HPDE6-E6E7 (cell line): ENCODE data around the gene PDXDC1.
"Not testable (repeated sequence)": the region's sequence is repeated elsewhere in the genome, so short reads cannot be mapped to it uniquely, and the experiment has no call there.

ENCODE experiments used
- DNase-seq: peaks from one replicate; pipeline ENCODE4 v3.0.0; 2011; ENCODE audit warnings: missing footprints; ENCODE audit errors: extremely low spot score

Gene PDXDC1

DNA sequence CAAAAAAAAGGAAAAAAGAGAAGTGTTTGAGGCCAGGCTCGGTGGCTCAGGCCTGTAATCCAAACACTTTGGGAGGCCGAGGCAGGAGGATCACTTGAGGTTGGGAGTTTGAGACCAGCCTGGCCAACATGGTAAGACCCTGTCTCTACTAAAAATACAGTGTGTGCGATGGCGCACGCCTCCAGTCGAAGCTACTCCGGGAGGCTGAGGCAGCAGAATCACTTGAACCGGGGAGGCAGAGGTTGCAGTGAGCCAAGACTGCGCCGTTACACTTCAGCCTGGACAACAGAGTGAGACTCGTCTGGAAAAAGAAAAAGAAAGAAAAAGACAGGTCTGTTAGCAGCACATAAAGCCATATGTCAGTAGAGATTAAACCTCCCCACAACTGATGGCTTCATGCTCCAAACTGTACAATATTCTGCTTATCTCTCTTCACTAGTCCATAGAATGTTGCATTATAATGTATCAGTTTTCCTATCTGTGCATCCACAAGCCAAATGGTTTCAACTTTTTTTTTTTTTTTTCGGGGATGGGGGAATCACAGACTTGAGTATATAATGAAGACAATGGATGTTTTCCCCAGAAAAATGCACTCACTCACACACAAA is 3.1 kb upstream of the PDXDC1 start:
- not testable (repeated sequence) for DNase-seq

DNA sequence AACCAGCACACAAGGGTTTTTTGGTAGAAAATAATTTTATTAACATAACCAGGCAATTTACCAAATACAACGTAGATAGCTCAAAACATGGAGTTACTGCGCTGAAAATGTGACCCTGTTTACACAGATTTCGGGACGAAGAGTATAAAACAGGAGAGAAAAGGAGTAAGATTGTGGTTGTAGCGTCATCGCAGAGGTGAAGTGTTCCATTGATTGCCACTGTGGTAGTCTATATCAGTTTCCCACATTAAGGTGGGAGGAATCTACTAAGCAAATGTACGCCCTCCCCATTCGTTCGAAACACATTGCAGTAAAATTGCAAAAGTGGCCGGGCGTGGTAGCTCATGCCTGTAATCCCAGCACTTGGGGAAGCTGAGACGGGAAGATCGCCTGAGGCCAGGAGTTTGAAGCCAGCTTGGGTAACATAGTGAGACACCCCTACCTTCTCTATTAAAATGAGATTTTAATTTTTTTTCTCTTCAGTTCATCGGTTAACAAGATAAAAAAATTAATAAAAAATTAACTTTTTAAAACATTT is 972 bp upstream of the PDXDC1 start:
- DNase-seq: not testable (repeated sequence)

DNA sequence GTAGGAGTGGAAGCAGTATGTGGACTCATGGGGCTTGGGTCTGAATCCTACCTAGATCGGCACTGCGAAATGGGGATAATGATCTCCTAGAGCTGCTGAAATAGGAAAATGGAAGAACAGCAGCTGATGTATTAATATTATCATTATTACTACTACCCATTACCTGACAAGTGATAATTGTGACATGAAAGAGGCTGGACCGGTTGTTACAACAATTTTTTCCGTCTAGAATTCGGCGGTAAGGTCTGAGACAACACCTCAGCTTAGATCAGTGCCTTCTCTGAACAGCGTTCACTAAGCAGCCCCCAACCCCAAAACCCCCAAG is 533 bp upstream of the PDXDC1 start:
- not testable (repeated sequence) for DNase-seq

DNA sequence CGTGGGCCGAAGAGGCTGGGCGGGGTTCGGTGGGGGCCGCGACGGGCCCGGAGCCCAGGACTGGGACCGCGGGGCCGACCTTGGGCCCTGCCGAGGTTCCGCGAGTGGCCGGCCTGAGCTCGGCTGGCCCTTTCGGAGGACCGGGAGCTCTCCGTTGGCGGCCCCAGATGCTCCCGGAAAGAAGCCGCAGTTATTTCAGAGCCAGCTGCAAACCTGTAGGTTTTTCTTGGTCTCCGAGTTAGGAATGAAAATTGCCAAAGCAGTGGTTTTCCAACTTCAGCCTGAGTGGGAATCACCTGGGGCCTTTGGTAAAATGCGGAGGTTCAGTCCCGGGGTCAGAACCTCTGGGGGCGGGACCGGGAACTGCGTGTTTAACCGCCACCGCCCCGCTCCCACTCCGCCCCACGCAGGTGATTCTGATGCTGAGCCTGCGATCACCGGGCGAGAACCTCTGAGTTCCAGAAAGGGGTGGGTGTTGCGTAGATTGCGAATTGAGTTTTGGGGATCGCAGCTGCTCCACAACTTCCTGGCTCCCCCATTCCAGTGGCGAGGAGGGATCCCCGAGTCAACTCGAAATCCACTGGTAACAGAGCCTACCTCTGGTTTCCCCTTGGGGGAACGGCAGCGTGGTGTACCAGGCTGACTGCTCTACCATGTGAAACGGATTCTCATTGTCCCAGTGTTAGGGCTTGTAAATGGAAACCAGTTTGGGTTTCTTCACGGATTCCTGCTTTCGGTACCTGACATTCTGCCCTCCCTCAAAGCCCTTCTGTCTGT is 780 bp downstream of the PDXDC1 start:
- not testable (repeated sequence) for DNase-seq

DNA sequence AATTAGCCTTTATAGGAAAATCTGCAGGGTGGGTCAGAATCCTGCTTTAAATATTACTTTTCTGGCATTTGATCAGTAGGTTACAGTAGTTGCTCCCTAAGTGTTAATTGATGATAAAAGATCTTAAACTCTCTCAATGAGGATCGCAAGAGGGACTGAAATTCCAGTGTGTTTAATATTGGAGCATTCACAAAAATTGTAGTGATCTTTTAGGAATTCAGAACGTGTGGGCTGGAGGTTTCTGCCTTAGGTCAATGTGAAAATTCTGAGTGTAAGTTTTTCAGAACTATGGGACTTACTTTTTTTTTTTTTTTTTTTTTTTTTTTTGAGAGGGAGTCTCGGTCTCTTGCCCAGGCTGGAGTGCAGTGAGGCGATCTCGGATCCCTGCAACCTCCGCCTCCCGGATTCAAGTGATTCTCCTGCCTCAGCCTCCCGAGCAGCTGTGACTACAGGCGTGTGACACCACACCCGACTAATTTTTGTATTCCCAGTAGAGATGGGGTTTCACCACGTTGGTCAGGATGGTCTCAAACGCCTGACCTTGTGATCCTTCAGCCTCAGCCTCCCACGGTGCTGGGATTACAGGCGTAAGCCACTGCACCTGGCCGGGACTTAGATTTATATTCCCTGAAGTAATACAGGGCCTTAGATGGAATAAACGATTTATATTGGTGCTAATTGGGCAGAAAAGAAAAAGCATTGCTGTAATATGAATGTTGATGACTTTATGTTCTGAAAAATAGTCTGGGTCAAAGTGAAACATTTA is 2.3 kb downstream of the PDXDC1 start:
- DNase-seq: not testable (repeated sequence)

DNA sequence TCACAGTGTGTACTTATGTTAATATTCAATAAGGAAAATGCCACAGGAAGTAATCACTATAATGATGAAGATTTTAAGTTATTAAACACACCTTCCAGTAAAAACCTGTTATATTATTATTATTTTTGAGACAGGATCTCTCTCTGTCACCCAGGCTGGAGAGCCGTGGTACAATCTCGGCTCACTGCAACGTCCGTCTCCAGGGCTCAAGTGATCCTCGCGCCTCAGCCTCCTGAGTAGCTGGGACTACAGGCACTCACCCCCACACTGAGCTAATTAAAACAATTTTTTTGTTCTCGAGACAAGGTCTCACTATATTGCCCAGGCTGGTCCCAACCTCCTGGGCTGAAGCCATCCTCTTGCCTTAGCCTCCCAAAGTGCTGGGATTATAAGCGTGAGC is 3.5 kb downstream of the PDXDC1 start:
- not testable (repeated sequence) for DNase-seq

DNA sequence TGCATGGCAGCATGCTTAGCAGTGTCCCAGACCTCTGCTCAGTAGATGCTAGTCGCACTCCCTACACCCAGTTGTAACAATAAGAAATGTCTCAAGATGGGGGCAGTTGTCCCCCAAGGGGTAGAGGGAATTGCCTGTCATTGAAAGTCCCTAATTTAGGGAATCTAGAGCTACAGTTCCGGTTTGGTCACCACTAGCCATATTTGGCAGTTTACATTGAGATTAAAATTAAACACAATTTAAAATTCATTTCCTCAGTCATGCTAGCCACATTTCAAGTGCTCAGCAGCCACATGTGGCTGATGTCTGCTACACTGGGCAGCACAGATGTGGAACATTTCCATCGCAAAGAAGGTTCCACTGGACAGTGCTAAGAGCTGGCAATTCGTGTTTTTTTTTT is 4.1 kb downstream of the PDXDC1 start:
- not testable (repeated sequence) for DNase-seq

DNA sequence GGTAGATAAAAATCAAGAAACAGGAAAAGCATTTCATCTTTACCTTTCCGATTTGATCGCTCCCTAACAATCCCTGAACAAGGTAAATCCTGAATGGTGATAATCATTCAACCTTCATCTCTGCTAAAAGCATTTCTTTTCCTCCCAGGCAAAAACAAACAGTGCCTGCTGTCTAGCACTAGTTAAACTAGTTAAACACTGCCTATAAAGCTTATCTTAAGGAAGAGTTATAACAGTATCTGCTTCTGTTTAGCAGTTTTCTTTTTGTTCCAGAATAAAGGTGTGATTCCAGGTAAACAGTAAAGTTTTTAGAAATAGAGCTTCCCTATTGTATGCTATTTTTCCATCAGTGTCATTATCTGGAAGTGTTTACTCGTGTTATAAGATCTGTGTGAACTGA is 6.4 kb downstream of the PDXDC1 start:
- not testable (repeated sequence) for DNase-seq

DNA sequence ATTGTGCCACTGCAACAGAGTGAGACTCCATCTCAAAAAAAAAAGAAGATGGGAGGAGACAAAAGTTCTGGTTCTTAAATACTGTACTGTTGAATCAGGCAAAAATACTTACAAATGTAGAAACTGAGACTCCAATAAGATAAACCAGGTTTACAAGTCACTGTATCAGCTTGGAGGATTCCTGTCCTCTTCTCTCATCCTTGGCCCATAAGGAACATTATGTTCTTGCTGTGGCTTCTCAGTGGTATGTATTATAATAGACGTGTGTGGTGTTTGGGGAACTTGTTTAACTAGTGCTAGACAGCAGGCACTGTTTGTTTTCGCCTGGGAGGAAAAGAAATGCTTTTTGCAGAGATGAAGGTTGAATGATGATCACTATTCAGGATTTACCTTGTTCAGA is 7.7 kb downstream of the PDXDC1 start:
- DNase-seq: not testable (repeated sequence)

DNA sequence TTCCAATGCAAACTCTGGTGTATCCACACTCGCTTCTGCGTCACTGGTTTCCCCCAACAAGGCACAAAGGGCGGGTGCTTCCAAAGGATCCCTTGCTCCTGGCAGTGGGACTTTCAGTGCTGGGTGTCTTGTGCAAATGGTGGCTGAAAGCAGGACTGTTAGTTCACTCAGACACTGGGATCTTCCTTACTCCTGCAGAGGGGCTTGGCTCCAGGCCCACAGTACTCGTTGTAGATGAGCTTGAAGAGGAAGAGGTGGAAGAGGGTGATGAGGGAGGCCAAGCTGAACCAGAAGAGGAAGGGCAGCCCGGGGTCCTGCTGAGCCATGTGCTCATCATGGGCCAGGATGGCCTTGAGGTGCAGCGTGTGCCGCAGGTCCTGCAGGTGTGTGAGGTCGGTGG is 13.3 kb downstream of the PDXDC1 start:
- not testable (repeated sequence) for DNase-seq

DNA sequence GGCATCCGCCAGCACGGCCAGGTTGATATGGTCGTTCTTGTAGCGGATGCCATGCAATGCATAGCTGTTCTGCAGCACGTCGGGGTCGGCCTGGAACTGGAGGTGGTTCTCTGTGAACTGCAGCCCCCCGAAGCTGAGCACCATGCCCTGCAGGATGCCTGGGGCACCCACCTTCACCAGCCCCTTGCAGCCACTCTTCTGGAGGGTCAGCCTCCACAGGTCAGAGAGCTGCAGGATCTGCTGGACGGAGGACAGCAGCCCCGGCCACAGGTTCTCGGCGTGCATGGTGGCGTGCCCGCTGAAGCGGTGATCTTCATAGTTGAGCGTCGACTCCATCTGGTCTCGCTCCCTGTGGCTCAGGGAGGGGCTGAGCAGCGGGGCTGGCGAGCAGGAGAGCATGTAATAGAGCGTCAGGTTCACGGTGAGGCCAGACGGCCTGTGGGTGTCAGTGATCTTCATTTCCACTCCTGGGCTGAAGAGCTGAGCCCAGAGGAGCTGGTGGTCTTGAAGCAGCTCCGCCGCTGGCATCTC is 13.9 kb downstream of the PDXDC1 start:
- not testable (repeated sequence) for DNase-seq

DNA sequence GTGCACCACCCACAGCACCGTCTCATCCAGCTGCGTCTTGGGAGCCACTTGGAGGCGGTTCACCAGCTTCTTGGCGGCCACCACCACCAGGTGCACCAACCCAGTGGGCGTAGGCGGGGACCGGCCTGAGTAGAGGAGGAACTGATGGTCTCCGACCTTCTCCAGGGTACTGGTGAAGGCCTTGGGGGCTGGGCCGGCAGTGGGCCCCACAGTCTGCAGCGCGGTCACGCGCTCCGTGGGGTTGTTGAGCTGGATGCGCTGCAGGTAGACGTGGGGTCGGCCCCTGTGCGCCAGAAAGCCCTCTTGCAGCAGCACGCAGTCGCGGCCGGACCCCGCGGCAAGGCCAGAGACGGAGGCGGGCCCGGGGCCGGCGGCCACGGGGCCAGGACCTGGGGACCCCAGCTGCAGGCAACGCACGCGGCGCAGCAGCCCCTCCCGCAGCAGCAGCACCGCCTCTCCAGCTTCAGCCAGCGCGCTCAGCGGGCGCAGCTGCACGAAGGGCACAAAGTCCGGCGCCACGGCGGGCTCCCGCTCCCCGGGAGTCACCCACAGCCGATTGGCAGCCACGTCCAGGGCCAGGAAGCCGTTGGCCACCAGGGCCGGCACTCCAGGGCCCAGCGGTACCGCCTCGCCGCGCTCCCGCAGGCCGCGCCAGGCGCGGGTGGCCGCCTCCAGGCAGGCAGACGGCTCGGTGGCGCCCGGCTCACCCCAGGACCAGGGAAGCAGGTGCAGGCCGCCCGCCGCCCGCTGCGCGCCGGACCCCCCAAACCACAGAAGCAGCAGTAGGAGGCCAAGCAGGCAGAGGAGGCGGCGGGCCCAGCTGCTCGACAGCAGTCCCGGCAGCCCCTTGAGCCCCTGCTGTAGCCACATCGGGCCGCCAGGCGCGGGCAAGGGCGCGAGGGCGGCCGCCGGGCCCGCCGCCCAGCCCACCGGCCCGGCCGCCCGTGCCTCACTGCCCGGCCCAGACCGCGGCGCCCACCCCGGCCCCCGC is 14.8 kb downstream of the PDXDC1 start:
- not testable (repeated sequence) for DNase-seq

DNA sequence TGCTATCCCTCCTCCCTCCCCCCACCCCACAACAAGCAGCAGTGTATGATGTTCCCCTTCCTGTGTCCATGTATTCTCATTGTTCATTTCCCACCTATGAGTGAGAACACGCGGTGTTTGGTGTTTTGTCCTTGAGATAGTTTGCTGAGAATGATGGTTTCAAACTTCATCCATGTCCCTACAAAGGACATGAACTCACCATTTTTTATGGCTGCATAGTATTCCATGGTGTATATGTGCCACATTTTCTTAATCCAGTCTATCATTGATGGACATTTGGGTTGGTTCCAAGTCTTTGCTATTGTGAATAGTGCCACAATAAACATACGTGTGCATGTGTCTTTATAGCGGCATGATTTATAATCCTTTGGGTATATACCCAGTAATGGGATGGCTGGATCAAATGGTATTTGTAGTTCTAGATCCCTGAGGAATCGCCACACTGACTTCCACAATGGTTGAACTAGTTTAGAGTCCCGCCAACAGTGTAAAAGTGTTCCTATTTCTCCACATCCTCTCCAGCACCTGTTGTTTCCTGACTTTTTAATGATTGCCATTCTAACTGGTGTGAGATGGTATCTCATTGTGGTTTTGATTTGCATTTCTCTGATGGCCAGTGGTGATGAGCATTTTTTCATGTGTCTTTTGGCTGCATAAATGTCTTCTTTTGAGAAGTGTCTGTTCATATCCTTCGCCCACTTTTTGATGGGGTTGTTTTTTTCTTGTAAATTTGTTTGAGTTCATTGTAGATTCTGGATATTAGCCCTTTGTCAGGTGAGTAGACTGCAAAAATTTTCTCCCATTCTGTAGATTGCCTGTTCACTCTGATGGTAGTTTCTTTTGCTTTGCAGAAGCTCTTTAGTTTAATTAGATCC is 18.7 kb downstream of the PDXDC1 start:
- DNase-seq: not testable (repeated sequence)

DNA sequence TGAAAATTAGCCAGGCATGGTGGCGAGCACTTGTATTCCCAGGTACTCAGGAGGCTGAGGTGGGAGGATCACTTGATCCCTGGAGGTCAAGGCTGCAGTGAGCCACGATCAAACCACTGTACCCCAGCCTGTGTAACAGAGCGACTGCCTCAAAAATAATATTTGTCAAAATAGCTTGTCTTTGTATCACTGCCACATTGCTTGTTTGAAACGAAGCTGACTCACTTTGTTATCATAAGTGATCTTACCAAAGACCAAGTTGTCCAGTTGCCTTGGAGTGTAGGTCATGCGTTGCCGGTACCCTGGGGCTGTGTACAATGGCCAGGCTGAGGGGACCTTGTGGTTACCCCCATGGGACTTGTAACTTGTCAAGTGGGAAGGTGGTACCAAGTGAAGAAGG is 21.9 kb downstream of the PDXDC1 start:
- DNase-seq: not testable (repeated sequence)

DNA sequence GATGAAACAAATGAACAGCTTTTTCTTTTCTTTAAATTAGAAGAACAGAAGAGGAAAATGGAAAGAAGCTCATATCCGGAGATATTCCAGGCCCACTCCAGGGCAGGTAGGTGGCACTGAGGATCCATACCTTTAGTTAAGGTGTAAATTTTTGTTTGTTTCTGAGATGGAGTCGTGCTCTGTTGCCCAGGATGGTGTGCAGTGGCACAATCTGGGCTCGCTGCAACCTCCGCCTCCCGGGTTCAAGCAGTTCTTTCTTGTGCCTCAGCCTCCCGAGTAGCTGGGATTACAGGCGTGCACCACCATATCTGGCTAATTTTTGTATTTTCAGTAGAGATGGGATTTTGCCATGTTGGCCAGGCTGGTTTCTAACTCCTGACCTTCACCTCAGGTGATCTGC is 23.5 kb downstream of the PDXDC1 start:
- DNase-seq: not testable (repeated sequence)

DNA sequence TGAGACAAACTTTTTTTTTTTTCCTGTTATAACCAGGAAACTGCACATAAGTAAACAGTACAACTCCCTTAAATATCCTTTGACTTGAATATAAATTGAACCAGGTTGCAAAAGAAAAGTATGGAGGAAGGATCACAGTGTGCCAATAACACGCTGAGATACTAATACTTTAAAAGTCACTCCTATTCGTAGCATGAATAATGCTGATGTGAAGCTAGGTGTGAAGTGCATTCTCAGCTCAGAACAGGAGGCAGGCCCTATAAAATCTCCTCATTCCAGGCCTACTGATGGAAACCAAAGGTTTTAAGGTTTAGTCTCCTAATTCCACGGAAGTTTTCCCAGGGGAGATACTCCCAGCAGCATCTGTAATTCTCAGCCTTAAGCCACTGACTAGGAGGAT is 25.0 kb downstream of the PDXDC1 start:
- DNase-seq: not testable (repeated sequence)

DNA sequence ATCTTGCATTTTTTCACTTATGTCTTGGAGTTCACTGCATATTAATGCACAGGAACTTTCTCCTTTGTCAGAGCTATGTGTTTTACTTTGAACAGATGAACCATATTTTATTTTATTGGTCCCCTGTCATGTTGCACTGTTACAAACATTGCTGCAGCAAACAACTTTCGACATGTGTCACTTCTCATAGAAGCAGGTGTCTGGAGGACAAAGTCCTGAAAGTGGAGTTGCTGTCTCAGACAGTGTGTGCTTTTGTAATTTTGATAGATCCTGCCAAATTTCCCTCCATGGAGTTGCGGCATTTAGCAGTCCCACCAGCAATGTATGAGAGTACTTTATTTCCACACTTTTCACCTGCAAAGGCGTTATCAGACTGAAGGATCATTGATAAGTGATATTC is 27.6 kb downstream of the PDXDC1 start:
- DNase-seq: not testable (repeated sequence)

DNA sequence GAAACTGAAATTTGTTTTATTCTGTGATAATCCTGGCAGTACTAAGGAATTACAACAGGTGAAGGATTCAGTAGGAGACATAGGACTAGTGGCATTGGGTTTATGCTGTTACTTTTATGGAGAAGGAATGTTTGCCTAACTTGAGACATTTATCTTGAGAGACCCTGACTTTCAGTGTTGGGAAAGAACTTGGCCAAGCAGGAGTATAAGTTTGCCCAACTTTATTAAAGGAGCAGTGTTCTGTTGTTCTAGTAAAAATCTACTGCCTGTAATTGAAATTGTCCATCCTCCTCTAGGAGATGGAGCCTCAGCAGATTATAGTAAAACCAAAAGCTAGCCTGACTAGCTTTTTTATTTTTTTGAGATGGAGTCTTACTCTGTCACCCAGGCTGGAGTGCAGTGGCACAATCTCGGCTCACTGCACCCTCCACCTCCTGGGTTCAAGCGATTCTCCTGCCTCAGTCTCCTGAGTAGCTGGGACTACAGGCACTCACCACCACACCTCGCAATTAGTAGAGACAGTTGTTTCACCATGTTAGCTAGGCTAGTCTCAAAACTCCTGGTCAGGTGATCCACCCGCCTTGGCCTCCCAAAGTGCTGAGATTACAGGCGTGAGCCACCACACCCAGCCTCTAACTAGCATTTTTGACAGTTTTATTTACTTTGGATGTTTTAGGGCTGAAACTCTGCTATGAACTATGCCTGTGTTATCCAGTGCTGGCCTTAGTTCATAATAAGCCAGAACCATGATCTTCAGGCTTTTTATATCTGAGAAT is 30.7 kb downstream of the PDXDC1 start:
- not testable (repeated sequence) for DNase-seq

DNA sequence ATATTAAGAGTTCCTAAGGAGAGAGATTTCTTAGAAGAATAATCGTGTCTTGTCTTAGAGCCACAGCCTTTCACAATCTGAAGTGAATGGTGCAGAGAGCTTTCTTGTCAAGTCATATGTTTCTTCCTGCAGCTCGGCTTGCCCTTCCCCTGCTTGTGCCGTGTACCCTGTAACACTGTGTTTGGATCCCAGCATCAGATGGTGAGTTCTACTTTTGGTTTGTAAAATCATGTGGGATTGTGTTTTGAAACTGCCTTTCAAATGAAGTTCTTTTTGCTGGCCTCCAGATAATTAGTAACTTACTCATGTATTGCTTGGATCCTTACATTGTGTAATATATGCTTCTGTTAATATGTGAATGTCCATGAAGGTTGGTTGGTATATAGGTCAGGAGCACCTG is 33.8 kb downstream of the PDXDC1 start:
- DNase-seq: not testable (repeated sequence)
